Erythroblast (primary cell): Measurements from ENCODE around the gene TARM1.

ENCODE experiments used
- GATA1 ChIP-seq: IDR thresholded peaks from 2 replicates; pipeline ENCODE4 v1.6.1; 2011; ENCODE audit warnings: low read depth, mild to moderate bottlenecking, control low read depth, low read length, moderate library complexity
- POLR2A ChIP-seq: IDR thresholded peaks from 2 replicates; pipeline ENCODE4 v1.6.1; 2011; ENCODE audit warnings: mild to moderate bottlenecking, low read length

DNA sequence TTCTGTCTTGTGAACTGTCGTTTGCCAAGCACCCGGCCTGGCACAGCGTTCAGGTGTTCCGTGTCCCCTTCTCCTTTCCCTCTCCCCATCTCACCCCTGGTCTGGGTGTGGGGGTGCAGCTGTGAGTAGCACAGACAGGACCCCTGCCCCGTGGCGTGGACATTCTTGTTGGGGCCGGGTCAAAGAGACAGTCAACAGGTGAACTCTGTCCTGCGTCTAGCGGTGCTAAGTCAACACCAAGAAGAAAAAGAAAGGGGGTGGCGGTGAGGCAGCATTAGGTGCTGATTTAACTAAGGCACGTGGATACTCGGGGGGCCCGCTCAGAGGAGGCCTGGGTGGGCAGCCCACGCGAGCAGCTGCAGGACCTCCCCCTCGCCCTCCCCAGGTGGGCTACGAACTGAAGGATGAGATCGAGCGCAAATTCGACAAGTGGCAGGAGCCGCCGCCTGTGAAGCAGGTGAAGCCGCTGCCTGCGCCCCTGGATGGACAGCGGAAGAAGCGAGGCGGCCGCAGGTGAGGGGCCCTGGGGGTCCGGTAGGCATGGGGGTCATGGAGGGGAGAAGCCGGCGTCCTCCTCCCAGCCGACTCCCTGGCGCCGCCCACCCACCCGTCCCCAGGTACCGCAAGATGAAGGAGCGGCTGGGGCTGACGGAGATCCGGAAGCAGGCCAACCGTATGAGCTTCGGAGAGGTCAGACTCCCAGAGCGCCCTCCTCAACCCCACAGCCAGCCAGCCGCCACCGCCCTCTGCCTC lies 46.7 kb upstream of the TARM1 start:
- TF ChIP-seq POLR2A, result no peak
- no peak for TF ChIP-seq GATA1
